Progenitor cell of endocrine pancreas (in vitro differentiated cells): ENCODE data around the gene STXBP5. TPM values are rescaled to one million over a fixed set of nuclear protein-coding genes. Genes with fewer than 3 reads are reported as not detected.

ENCODE experiments used
- DNase-seq: peaks from one replicate; pipeline ENCODE4 v3.0.0; 2021; ENCODE audit warnings: low spot score; ENCODE audit not compliant: unreplicated experiment
- H3K27ac Mint-ChIP-seq: 2 replicates; pipeline ENCODE4 v1.8.0; 2021; ENCODE audit warnings: mild to moderate bottlenecking, moderate library complexity, mixed read lengths
- H3K27me3 Mint-ChIP-seq: 2 replicates; pipeline ENCODE4 v1.8.0; 2021; ENCODE audit warnings: mixed read lengths
- H3K36me3 Mint-ChIP-seq: 2 replicates; pipeline ENCODE4 v1.8.0; 2022; ENCODE audit warnings: mixed read lengths; ENCODE audit not compliant: insufficient read depth
- H3K4me1 Mint-ChIP-seq: 2 replicates; pipeline ENCODE4 v1.8.0; 2021; ENCODE audit warnings: low read depth, mixed read lengths
- H3K4me3 Mint-ChIP-seq: 2 replicates; pipeline ENCODE4 v1.8.0; 2021; ENCODE audit warnings: low read depth, mild to moderate bottlenecking, moderate library complexity, mixed read lengths
- H3K9me3 Mint-ChIP-seq: 2 replicates; pipeline ENCODE4 v1.8.0; 2021; ENCODE audit warnings: low read depth, mixed read lengths
- total RNA-seq: library from RNA; stranded (reverse); gene quantifications from 2 replicates; pipeline ENCODE4 v1.2.1, GENCODE V29; 2021
- TF ChIP-seq, protein P1 (sequence below): fragments of 200-600 bp; sonication (generic); IDR thresholded peaks from one replicate; pipeline ENCODE4 v1.5.0; 2021; ENCODE audit warnings: antibody characterized with exemption, mild to moderate bottlenecking; ENCODE audit not compliant: unreplicated experiment

STXBP5 gene
- total RNA-seq, 1 donor from 2014 or later = 43.0 TPM

DNA sequence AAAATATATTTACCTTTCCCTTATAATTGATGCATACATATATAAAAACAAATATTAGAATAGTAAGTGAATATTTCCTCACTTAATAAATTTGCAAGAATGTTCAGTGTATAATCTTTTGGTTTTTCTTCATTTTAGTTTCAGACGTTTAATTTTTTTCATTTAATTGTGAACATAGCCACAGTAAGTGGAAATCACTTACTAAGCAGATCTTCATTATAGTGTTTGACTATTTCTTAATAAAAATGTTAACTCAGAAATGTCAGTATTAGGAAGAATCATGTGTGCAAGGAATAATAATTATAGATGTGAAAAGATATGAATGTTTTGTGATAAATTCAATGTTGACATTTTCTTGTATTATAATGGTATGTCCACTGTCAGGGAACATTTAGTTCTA lies 27.4 kb downstream of the STXBP5 start:
- Mint-ChIP-seq H3K4me3 (no peak overlapping the region), H3K27ac (no peak overlapping the region), H3K27me3 (no peaks in the 10 kb centered on the region), H3K9me3 (no peaks in the 10 kb centered on the region), H3K36me3 (peaks cover 3% of the 10 kb centered on the region), H3K4me1 (peaks cover 6% of the 10 kb centered on the region)
- no peak for DNase-seq
- TF ChIP-seq, protein P1, sequence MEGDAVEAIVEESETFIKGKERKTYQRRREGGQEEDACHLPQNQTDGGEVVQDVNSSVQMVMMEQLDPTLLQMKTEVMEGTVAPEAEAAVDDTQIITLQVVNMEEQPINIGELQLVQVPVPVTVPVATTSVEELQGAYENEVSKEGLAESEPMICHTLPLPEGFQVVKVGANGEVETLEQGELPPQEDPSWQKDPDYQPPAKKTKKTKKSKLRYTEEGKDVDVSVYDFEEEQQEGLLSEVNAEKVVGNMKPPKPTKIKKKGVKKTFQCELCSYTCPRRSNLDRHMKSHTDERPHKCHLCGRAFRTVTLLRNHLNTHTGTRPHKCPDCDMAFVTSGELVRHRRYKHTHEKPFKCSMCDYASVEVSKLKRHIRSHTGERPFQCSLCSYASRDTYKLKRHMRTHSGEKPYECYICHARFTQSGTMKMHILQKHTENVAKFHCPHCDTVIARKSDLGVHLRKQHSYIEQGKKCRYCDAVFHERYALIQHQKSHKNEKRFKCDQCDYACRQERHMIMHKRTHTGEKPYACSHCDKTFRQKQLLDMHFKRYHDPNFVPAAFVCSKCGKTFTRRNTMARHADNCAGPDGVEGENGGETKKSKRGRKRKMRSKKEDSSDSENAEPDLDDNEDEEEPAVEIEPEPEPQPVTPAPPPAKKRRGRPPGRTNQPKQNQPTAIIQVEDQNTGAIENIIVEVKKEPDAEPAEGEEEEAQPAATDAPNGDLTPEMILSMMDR = no peak

DNA sequence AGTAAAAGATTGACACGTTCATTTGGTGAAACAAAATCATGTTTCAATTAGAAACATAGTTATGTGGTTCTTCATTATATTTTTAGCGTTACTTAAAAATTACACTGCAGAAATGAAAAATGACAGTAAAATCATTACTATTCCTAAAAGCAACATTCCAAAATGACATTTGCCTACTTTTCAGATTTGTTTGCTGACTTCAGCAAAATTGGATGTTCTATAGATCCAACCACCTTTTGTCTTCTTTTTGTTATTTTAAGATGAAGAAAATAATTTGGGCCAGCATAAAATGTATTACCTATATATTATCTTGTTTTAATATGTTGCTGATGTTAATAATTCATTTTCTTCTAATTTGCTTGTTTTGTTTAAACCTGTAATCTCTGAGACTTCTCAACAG lies 30.5 kb downstream of the STXBP5 start:
- Mint-ChIP-seq H3K27me3 (no peaks in the 10 kb centered on the region), H3K9me3 (no peaks in the 10 kb centered on the region), H3K4me1 (peaks cover 2% of the 10 kb centered on the region), H3K27ac (no peak overlapping the region), H3K4me3 (no peak overlapping the region), H3K36me3 (peaks cover 18% of the 10 kb centered on the region)
- no peak for DNase-seq
- TF ChIP-seq, protein P1 = no peak

DNA sequence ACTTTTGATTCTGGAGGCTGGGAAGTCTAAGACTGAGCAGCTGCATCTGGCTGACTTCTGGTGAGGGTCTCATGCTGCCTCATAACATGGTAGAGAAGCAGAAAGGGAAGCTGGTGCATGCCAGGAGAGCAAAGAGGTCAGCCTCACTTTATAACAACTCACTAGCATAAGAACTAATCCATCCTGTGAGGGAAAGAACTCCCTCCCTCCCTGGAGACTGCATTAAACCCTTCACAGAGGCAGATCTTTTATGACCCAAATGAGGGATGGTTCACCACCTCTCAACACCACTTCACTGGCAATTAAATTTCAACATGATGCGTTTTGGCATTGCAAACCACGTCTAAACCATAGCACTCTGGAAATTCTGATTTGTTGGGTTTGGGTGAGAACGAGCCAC lies 33.9 kb downstream of the STXBP5 start:
- TF ChIP-seq, protein P1 = no peak
- Mint-ChIP-seq H3K4me3 (no peak overlapping the region), H3K9me3 (no peaks in the 10 kb centered on the region), H3K4me1 (no peaks in the 10 kb centered on the region), H3K27me3 (no peaks in the 10 kb centered on the region), H3K36me3 (peaks cover 23% of the 10 kb centered on the region), H3K27ac (peak overlapping the region; percentile 31)
- no peak for DNase-seq

DNA sequence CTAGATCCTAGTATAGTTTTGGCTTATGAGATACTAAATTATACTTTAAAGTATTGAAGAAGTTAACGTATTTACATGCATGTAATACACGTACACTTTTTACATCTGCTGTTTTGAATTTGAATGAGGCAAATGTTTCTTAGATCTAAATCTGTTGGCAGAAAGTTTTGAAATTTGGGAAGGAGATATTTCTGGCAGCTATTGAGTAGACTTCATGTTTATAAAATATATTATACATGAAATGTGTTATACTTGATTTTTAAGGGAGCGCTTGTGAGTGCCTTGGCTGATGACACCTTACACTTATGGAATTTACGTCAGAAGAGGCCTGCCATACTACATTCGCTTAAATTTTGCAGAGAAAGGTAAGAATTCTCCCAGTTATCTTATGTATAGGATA lies 34.7 kb downstream of the STXBP5 start:
- H3K27me3 Mint-ChIP-seq = no peaks in the 10 kb centered on the region
- H3K27ac Mint-ChIP-seq = no peak overlapping the region
- no peaks in the 10 kb centered on the region for H3K9me3 Mint-ChIP-seq
- H3K36me3 Mint-ChIP-seq = peaks cover 23% of the 10 kb centered on the region
- no peak overlapping the region for H3K4me3 Mint-ChIP-seq
- TF ChIP-seq, protein P1 = no peak
- no peaks in the 10 kb centered on the region for H3K4me1 Mint-ChIP-seq
- DNase-seq = no peak

DNA sequence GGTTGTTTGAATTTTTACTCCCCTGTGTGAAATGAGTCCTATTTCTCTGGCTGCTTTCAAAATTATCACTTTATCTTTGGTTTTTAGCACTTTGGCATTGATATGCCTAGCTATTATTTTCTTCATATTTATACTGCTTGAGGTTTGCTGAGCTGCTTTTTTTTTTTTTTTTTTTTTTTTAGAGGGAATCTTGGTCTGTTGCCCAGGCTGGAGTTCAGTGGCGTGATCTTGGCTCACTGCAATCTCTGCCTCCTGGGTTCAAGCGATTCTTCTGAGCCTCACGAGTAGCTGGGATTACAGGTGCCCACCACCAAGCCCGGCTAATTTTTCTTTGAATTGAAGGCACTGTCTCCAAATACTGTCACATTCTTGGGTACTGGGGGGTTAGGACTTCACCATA lies 40.6 kb downstream of the STXBP5 start:
- Mint-ChIP-seq H3K27me3 (no peaks in the 10 kb centered on the region), H3K4me3 (no peak overlapping the region), H3K27ac (no peak overlapping the region), H3K4me1 (peaks cover 2% of the 10 kb centered on the region), H3K9me3 (peaks cover under 1% of the 10 kb centered on the region), H3K36me3 (peaks cover 21% of the 10 kb centered on the region)
- DNase-seq = no peak
- TF ChIP-seq, protein P1 = no peak
